Measurements from ENCODE around the gene REP15.
"Not testable (repeated sequence)": the region's sequence is repeated elsewhere in the genome, so short reads cannot be mapped to it uniquely, and the experiment has no call there.

The REP15 gene

GRCh38 chr12:27733791-27734190 is 37.5 kb downstream of the REP15 start:
- Histone ChIP-seq H3K9me2 (ENCODE audit: low read depth, low read length) (no peaks in the 10 kb centered on the region), H3F3A (ENCODE audit: insufficient read depth, low read length) (no peaks in the 10 kb centered on the region), H3K27me3 (ENCODE audit: insufficient read depth, low read length) (no peaks in the 10 kb centered on the region), H3K9ac (ENCODE audit: low read length) (no peak overlapping the region), H3K36me3 (ENCODE audit: insufficient read depth, low read length) (peaks cover 60% of the 10 kb centered on the region), H3K79me2 (ENCODE audit: insufficient read depth, low read length) (no peaks in the 10 kb centered on the region), H3K9me3 (ENCODE audit: low read length) (no peaks in the 10 kb centered on the region), H3K27ac (ENCODE audit: low read depth, low read length, poor library complexity, severe bottlenecking) (no peak overlapping the region), H3K4me1 (ENCODE audit: insufficient read depth, low read length, severe bottlenecking) (peaks cover 11% of the 10 kb centered on the region), H2AFZ (ENCODE audit: low read length) (no peak overlapping the region), H3K4me3 (ENCODE audit: low read depth, low read length, poor library complexity, severe bottlenecking) (no peak overlapping the region), H3K4me2 (ENCODE audit: low read length) (no peak overlapping the region), H4K20me1 (ENCODE audit: insufficient read depth, low read length) (no peaks in the 10 kb centered on the region)
- no peak for TF ChIP-seq CTCF (IDR thresholded peaks at IDR 0.05; ENCODE audit: low read length)
- no peak for TF ChIP-seq EZH2 (IDR thresholded peaks at IDR 0.05; ENCODE audit: borderline replicate concordance, low read length)

GRCh38 chr12:27734321-27734720 is 38.1 kb downstream of the REP15 start:
- H3K27ac ChIP-seq (ENCODE audit: low read depth, low read length, poor library complexity, severe bottlenecking); H3K9me3 ChIP-seq (ENCODE audit: low read length); H3K4me2 ChIP-seq (ENCODE audit: low read length); H3K4me3 ChIP-seq (ENCODE audit: low read depth, low read length, poor library complexity, severe bottlenecking); H3F3A ChIP-seq (ENCODE audit: insufficient read depth, low read length); H3K9ac ChIP-seq (ENCODE audit: low read length); H3K9me2 ChIP-seq (ENCODE audit: low read depth, low read length); H3K27me3 ChIP-seq (ENCODE audit: insufficient read depth, low read length); H3K79me2 ChIP-seq (ENCODE audit: insufficient read depth, low read length); H2AFZ ChIP-seq (ENCODE audit: low read length); H4K20me1 ChIP-seq (ENCODE audit: insufficient read depth, low read length): not testable (repeated sequence)
- H3K4me1 ChIP-seq (ENCODE audit: insufficient read depth, low read length, severe bottlenecking), result peaks cover 11% of the 10 kb centered on the region
- peaks cover 60% of the 10 kb centered on the region for H3K36me3 ChIP-seq (ENCODE audit: insufficient read depth, low read length)

GRCh38 chr12:27743601-27744000 is 47.4 kb downstream of the REP15 start:
- no peak overlapping the region for H3K4me3 ChIP-seq (ENCODE audit: low read depth, low read length, poor library complexity, severe bottlenecking)
- no peak overlapping the region for H2AFZ ChIP-seq (ENCODE audit: low read length)
- no peaks in the 10 kb centered on the region for H3K9me3 ChIP-seq (ENCODE audit: low read length)
- no peak overlapping the region for H3K27ac ChIP-seq (ENCODE audit: low read depth, low read length, poor library complexity, severe bottlenecking)
- peaks cover 75% of the 10 kb centered on the region for H3K36me3 ChIP-seq (ENCODE audit: insufficient read depth, low read length)
- H4K20me1 ChIP-seq (ENCODE audit: insufficient read depth, low read length), result no peaks in the 10 kb centered on the region
- TF ChIP-seq EZH2 (IDR thresholded peaks at IDR 0.05; ENCODE audit: borderline replicate concordance, low read length), result no peak
- TF ChIP-seq CTCF (IDR thresholded peaks at IDR 0.05; ENCODE audit: low read length), result no peak
- H3F3A ChIP-seq (ENCODE audit: insufficient read depth, low read length), result no peaks in the 10 kb centered on the region
- H3K27me3 ChIP-seq (ENCODE audit: insufficient read depth, low read length), result no peaks in the 10 kb centered on the region
- no peak overlapping the region for H3K9ac ChIP-seq (ENCODE audit: low read length)
- peaks cover 20% of the 10 kb centered on the region for H3K4me1 ChIP-seq (ENCODE audit: insufficient read depth, low read length, severe bottlenecking)
- H3K4me2 ChIP-seq (ENCODE audit: low read length), result no peak overlapping the region
- H3K79me2 ChIP-seq (ENCODE audit: insufficient read depth, low read length), result no peaks in the 10 kb centered on the region
- no peaks in the 10 kb centered on the region for H3K9me2 ChIP-seq (ENCODE audit: low read depth, low read length)

- not testable (repeated sequence) for H4K20me1 ChIP-seq (ENCODE audit: insufficient read depth, low read length); H3K4me2 ChIP-seq (ENCODE audit: low read length); H3K27ac ChIP-seq (ENCODE audit: low read depth, low read length, poor library complexity, severe bottlenecking); H3K79me2 ChIP-seq (ENCODE audit: insufficient read depth, low read length); H3F3A ChIP-seq (ENCODE audit: insufficient read depth, low read length); H2AFZ ChIP-seq (ENCODE audit: low read length); H3K9me3 ChIP-seq (ENCODE audit: low read length); H3K9me2 ChIP-seq (ENCODE audit: low read depth, low read length); H3K9ac ChIP-seq (ENCODE audit: low read length); H3K4me3 ChIP-seq (ENCODE audit: low read depth, low read length, poor library complexity, severe bottlenecking); H3K27me3 ChIP-seq (ENCODE audit: insufficient read depth, low read length)
- Histone ChIP-seq H3K4me1 (ENCODE audit: insufficient read depth, low read length, severe bottlenecking) (peaks cover 20% of the 10 kb centered on the region), H3K36me3 (ENCODE audit: insufficient read depth, low read length) (peaks cover 66% of the 10 kb centered on the region)
Measured at GRCh38 chr12:27745734-27746133, 49.5 kb downstream of the REP15 start.
